ENCODE data around the gene OXT. TPM values are rescaled to one million over a fixed set of nuclear protein-coding genes. Genes with fewer than 3 reads are reported as not detected.
"Not testable (repeated sequence)": the region's sequence is repeated elsewhere in the genome, so short reads cannot be mapped to it uniquely, and the experiment has no call there.

OXT gene
- total and polyA plus RNA-seq, 5 donors from 2014 or later = 0.50 to 0.83 (median 0.61) TPM; not detected in 2

DNA sequence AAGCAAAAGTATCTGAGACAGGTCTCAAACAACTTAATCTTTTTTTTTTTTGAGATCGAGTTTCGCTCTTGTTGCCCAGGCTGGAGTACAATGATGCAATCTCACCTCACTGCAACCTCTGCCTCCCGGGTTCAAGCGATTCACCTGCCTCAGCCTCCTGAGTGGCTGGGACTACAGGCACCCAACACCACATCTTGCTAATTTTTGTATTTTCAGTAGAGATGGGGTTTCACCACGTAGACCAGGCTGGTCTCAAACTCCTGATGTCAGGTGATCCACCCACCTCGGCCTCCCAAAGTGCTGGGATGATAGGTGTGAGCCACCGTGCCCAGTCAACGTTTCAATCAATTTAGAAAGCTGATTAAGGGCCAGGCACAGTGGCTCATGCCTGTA lies 1.8 kb downstream of the OXT start:
- H3K9me3 ChIP-seq (ENCODE audit: control insufficient read depth in 2 of 2, low read length in 2 of 2); H3K4me3 ChIP-seq (ENCODE audit: low read depth, low read length); H3K36me3 Mint-ChIP-seq; H3K27ac ChIP-seq (ENCODE audit: insufficient read depth, low read length, poor library complexity, severe bottlenecking); ATAC-seq (ENCODE audit: low read depth in 2 of 2); H3K36me3 ChIP-seq (ENCODE audit: control insufficient read depth, insufficient read depth, low read length); H3K9me3 Mint-ChIP-seq; H3K27me3 ChIP-seq (ENCODE audit: control insufficient read depth, insufficient read depth, low read length); DNase-seq: not testable (repeated sequence)
- peak overlapping the region; percentile 52 to 93 (median 68) for H3K4me3 Mint-ChIP-seq
- peaks cover 5 to 45% (median 14%) of the 10 kb centered on the region in 4 donors for H3K4me1 Mint-ChIP-seq
- peaks cover 19% of the 10 kb centered on the region for H3K4me1 ChIP-seq (ENCODE audit: control insufficient read depth, insufficient read depth, low read length, poor library complexity, severe bottlenecking)
- H3K27ac Mint-ChIP-seq = peak overlapping the region in 2 of 3 donors; percentile 20 to 79
- peaks cover 28% of the 10 kb centered on the region for H3K27me3 Mint-ChIP-seq

DNA sequence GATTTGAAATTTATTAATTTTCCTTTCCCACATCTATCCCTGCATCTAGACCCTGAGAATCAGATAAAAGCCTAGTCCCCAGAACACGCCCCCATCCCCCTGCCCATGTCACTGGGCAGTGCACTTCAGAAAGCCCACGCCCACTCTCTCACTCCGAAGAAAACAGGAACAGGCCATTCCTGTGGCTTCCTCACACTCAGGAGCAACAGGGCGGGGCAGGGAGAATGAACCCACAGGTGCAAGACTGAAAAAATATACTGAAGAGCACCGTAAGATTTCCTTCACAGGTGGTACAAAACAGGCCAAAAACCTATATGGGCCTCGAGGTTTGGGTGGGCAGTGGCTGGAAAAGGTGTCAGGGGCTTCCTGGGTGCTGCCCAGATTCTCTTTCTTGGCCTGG lies 3.4 kb downstream of the OXT start:
- H3K27me3 ChIP-seq (ENCODE audit: control insufficient read depth, insufficient read depth, low read length) = peaks cover 4% of the 10 kb centered on the region
- H3K9me3 ChIP-seq (ENCODE audit: control insufficient read depth in 2 of 2, low read length in 2 of 2) = no peaks in the 10 kb centered on the region
- H3K36me3 ChIP-seq (ENCODE audit: control insufficient read depth, insufficient read depth, low read length) = no peaks in the 10 kb centered on the region
- Mint-ChIP-seq H3K36me3 (no peaks in the 10 kb centered on the region), H3K27me3 (peaks cover 43% of the 10 kb centered on the region), H3K4me1 (peaks cover 5 to 37% (median 12%) of the 10 kb centered on the region in 4 donors), H3K4me3 (no peak overlapping the region), H3K27ac (no peak overlapping the region), H3K9me3 (peaks cover 0 to 2% (median 1%) of the 10 kb centered on the region in 7 donors)
- no peak overlapping the region for H3K4me3 ChIP-seq (ENCODE audit: low read depth, low read length)
- DNase-seq = no peak
- ATAC-seq (ENCODE audit: low read depth in 2 of 2) = no peak
- peaks cover 19% of the 10 kb centered on the region for H3K4me1 ChIP-seq (ENCODE audit: control insufficient read depth, insufficient read depth, low read length, poor library complexity, severe bottlenecking)
- no peak overlapping the region for H3K27ac ChIP-seq (ENCODE audit: insufficient read depth, low read length, poor library complexity, severe bottlenecking)

DNA sequence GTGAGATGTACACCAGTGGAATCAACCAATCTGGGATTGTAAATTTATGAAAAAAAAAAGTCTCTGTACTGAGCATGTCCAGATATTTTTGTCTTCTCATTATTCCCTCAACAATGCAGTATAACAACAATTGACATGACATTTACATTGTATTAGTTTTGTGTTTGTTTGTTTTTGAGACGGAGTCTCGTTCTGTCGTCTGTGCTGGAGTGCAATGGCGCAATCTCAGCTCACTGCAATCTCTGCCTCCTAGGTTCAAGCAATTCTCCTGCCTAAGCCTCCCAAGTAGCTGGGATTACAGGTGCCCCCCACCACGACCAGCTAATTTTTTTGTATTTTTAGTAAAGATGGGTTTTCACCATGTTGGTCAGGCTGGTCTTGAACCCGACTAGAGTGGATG lies 3.9 kb downstream of the OXT start:
- not testable (repeated sequence) for H3K27ac Mint-ChIP-seq; H3K9me3 ChIP-seq (ENCODE audit: control insufficient read depth in 2 of 2, low read length in 2 of 2); H3K9me3 Mint-ChIP-seq; H3K4me3 ChIP-seq (ENCODE audit: low read depth, low read length); H3K27ac ChIP-seq (ENCODE audit: insufficient read depth, low read length, poor library complexity, severe bottlenecking); H3K36me3 Mint-ChIP-seq; DNase-seq; H3K36me3 ChIP-seq (ENCODE audit: control insufficient read depth, insufficient read depth, low read length); H3K27me3 ChIP-seq (ENCODE audit: control insufficient read depth, insufficient read depth, low read length); ATAC-seq (ENCODE audit: low read depth in 2 of 2)
- H3K4me3 Mint-ChIP-seq = peak overlapping the region in 2 of 4 donors; percentile 17 to 26
- peaks cover 19% of the 10 kb centered on the region for H3K4me1 ChIP-seq (ENCODE audit: control insufficient read depth, insufficient read depth, low read length, poor library complexity, severe bottlenecking)
- H3K4me1 Mint-ChIP-seq = peaks cover 5 to 37% (median 12%) of the 10 kb centered on the region in 4 donors
- peaks cover 48% of the 10 kb centered on the region for H3K27me3 Mint-ChIP-seq

DNA sequence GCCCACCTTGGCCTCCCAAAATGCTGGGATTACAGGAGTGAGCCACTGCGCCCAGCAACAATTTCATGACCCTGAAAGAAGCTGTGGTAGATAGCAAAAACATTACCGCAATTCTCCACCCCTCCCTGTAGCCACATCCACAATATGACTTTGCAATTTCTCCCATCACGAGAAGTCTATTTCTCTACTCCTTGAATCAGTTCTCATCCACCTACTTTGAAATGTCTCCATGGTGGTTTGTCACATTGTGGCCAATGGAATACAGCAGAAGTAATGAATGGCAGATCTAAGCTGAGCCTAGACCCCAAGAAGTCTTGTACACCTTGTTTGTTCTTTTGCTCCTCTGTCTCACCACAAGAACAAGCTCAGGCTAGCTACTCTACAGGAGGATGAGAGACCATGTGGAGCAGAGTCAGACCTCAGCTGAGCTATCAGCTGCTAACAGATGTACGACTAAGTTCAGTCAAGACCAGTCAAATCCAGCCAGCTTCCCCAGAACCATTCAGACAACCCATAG lies 6.3 kb downstream of the OXT start:
- peak overlapping the region in 3 of 4 donors; percentile 2 to 23 (median 20) for H3K4me3 Mint-ChIP-seq
- H3K9me3 Mint-ChIP-seq = peaks cover 0 to 2% (median 0%) of the 10 kb centered on the region in 7 donors
- H3K27ac Mint-ChIP-seq = peak overlapping the region in 1 of 3 donors; percentile 47
- no peaks in the 10 kb centered on the region for H3K36me3 Mint-ChIP-seq
- DNase-seq (peak in 2 of 3 donors; percentile 31 to 76), ATAC-seq (ENCODE audit: low read depth in 2 of 2) (peak in 1 of 2 donors; percentile 19)
- peaks cover 58% of the 10 kb centered on the region for H3K27me3 Mint-ChIP-seq
- Histone ChIP-seq H3K9me3 (ENCODE audit: control insufficient read depth in 2 of 2, low read length in 2 of 2) (no peaks in the 10 kb centered on the region), H3K4me1 (ENCODE audit: control insufficient read depth, insufficient read depth, low read length, poor library complexity, severe bottlenecking) (peaks cover 11% of the 10 kb centered on the region), H3K27me3 (ENCODE audit: control insufficient read depth, insufficient read depth, low read length) (peaks cover 11% of the 10 kb centered on the region), H3K4me3 (ENCODE audit: low read depth, low read length) (no peak overlapping the region), H3K36me3 (ENCODE audit: control insufficient read depth, insufficient read depth, low read length) (no peaks in the 10 kb centered on the region), H3K27ac (ENCODE audit: insufficient read depth, low read length, poor library complexity, severe bottlenecking) (no peak overlapping the region)
- peaks cover 0 to 31% (median 9%) of the 10 kb centered on the region in 4 donors for H3K4me1 Mint-ChIP-seq

DNA sequence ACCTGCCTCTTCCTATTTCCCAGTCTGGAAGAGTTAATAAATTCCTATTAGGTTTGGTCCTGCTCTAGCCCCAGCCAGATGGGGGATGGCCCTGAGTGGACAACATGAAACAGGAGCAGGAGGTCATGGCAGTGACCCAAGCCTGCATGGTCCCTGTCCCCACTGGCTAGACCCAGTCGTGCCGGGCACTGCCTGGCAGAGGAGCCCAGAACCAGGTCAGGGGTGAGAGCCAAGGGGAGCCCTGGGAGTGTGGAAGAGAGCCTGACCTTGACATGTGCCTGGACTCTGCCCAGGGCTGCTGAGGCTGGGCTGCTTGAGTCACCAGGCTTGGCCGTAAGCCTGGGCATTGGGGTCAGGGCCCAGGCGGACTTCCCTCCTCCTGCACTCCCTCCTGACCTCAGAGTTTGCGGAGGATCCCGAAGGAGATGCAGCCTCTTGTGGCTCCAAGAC lies 9.5 kb downstream of the OXT start:
- H3K27me3 ChIP-seq (ENCODE audit: control insufficient read depth, insufficient read depth, low read length) = peaks cover 11% of the 10 kb centered on the region
- Mint-ChIP-seq H3K4me1 (peaks cover 0 to 26% (median 9%) of the 10 kb centered on the region in 4 donors), H3K36me3 (no peaks in the 10 kb centered on the region), H3K27ac (no peak overlapping the region), H3K27me3 (peaks cover 81% of the 10 kb centered on the region), H3K9me3 (peaks cover 0 to 3% (median 0%) of the 10 kb centered on the region in 7 donors), H3K4me3 (peak overlapping the region in 2 of 4 donors; percentile 15 to 16)
- H3K27ac ChIP-seq (ENCODE audit: insufficient read depth, low read length, poor library complexity, severe bottlenecking) = no peak overlapping the region
- no peaks in the 10 kb centered on the region for H3K36me3 ChIP-seq (ENCODE audit: control insufficient read depth, insufficient read depth, low read length)
- ATAC-seq (ENCODE audit: low read depth in 2 of 2) (no peak), DNase-seq (no peak)
- H3K4me3 ChIP-seq (ENCODE audit: low read depth, low read length) = no peak overlapping the region
- H3K4me1 ChIP-seq (ENCODE audit: control insufficient read depth, insufficient read depth, low read length, poor library complexity, severe bottlenecking) = peaks cover 20% of the 10 kb centered on the region
- H3K9me3 ChIP-seq (ENCODE audit: control insufficient read depth in 2 of 2, low read length in 2 of 2) = no peaks in the 10 kb centered on the region

DNA sequence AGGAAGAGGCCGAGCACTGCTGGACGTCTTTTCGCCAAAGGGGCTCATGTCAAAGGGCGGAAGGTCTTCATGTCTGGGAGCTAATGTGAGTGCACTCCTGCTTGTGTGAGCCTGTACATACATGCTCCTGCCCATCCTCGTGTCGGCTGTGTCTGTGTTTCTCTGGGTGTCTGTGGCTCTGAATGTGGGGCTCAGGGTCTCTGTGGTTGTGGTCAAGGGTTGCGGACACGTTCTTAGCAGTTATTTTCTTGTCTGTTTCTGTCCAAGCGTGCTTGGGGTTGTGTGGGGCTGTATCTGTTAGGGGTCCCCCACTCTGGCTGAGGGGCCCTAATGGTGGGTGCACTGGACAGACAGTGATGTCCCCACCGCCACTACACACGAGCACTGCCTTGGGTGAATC lies 10.2 kb downstream of the OXT start:
- Histone ChIP-seq H3K9me3 (ENCODE audit: control insufficient read depth in 2 of 2, low read length in 2 of 2) (no peaks in the 10 kb centered on the region), H3K4me1 (ENCODE audit: control insufficient read depth, insufficient read depth, low read length, poor library complexity, severe bottlenecking) (peaks cover 20% of the 10 kb centered on the region), H3K4me3 (ENCODE audit: low read depth, low read length) (no peak overlapping the region), H3K36me3 (ENCODE audit: control insufficient read depth, insufficient read depth, low read length) (no peaks in the 10 kb centered on the region), H3K27me3 (ENCODE audit: control insufficient read depth, insufficient read depth, low read length) (peaks cover 11% of the 10 kb centered on the region), H3K27ac (ENCODE audit: insufficient read depth, low read length, poor library complexity, severe bottlenecking) (no peak overlapping the region)
- peaks cover 0 to 26% (median 8%) of the 10 kb centered on the region in 4 donors for H3K4me1 Mint-ChIP-seq
- H3K4me3 Mint-ChIP-seq = peak overlapping the region in 3 of 4 donors; percentile 47 to 83 (median 63)
- H3K27me3 Mint-ChIP-seq = peaks cover 80% of the 10 kb centered on the region
- ATAC-seq (ENCODE audit: low read depth in 2 of 2) (no peak), DNase-seq (no peak)
- H3K27ac Mint-ChIP-seq = peak overlapping the region in 1 of 3 donors; percentile 52
- no peaks in the 10 kb centered on the region for H3K36me3 Mint-ChIP-seq
- peaks cover 0 to 3% (median 0%) of the 10 kb centered on the region in 7 donors for H3K9me3 Mint-ChIP-seq

DNA sequence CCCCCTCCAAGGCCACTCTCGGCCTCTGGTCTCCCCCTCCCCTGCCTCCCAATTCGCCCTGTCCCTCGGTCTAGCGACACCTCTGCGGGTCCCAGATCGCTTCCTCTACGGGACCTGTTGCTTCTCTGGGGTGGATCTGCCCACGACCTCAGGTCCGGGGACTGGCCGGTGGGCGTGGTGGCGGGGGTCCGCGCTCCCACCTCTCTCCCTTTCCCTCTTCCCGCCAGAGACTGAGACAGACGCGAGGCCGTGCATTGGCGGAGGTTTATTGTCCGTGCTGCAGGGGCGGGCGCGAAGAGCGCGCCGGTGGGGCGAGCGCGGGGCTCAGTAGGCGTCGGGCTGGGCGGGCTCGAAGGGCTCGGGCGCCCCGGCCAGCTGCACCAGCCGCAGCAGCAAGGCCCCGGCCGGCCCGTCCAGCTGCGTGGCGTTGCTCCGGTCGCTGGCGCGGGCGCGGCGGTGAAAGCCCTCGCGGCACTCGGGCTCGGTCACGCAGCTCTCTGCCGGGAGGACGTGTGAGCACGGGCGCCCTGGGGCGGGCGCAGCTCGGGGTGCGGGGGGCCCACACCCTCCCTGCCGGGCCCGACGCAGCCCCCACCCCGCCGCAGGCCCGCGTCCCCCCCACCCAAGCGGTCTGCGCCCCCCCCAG lies 11.0 kb downstream of the OXT start:
- no peak overlapping the region for H3K4me3 ChIP-seq (ENCODE audit: low read depth, low read length)
- no peaks in the 10 kb centered on the region for H3K36me3 ChIP-seq (ENCODE audit: control insufficient read depth, insufficient read depth, low read length)
- peaks cover 0 to 3% (median 0%) of the 10 kb centered on the region in 7 donors for H3K9me3 Mint-ChIP-seq
- H3K4me1 Mint-ChIP-seq = peaks cover 0 to 21% (median 6%) of the 10 kb centered on the region in 4 donors
- peaks cover 74% of the 10 kb centered on the region for H3K27me3 Mint-ChIP-seq
- H3K27ac ChIP-seq (ENCODE audit: insufficient read depth, low read length, poor library complexity, severe bottlenecking) = no peak overlapping the region
- no peaks in the 10 kb centered on the region for H3K36me3 Mint-ChIP-seq
- ATAC-seq (ENCODE audit: low read depth in 2 of 2) = peak; percentile 26 to 54
- H3K9me3 ChIP-seq (ENCODE audit: control insufficient read depth in 2 of 2, low read length in 2 of 2) = no peaks in the 10 kb centered on the region
- H3K4me1 ChIP-seq (ENCODE audit: control insufficient read depth, insufficient read depth, low read length, poor library complexity, severe bottlenecking) = peaks cover 16% of the 10 kb centered on the region
- H3K4me3 Mint-ChIP-seq = peak overlapping the region in 3 of 4 donors; percentile 52 to 83 (median 63)
- no peak for DNase-seq
- peaks cover 11% of the 10 kb centered on the region for H3K27me3 ChIP-seq (ENCODE audit: control insufficient read depth, insufficient read depth, low read length)
- H3K27ac Mint-ChIP-seq = no peak overlapping the region
